ENCODE measurements around the gene DNAH11.

DNAH11 gene

DNA sequence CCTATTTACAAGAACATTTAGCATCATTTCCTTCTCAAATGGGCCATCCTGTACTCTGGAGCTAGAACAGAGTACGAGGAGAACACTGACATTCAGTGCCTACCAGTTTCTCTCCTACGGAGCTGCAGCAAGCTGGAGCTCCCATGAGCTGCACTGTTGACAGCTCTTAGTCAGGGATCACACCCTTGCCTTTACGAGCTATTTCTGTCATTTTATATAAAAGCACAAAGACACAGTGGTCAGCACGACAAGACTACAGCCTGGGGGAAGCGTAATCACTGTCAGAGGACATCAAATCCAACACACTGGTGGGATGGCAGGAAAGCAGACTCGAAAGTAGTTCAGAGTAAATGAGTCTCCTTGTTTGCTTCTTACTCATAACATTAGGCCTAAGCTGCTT is 400.1 kb downstream of the DNAH11 start:
- DNase-seq, result no peak

DNA sequence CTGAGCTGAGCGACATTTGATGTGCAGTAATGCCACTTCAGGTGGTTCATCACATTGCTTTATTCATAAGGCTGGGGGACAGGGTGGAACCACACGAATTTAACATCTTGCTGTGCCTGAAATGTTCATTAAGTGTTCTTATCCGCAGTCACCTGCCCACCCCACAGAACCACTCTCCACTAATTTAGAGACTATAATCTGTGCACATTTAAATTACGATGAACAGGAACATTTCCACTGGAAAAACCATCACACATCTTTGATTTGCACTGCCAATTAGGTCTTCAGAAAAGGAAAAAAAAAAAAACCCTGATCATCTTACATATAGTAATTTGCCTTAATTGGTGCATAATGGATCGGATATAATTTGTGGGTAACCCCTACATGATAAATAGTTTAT is 400.6 kb downstream of the DNAH11 start:
- no peak for DNase-seq

DNA sequence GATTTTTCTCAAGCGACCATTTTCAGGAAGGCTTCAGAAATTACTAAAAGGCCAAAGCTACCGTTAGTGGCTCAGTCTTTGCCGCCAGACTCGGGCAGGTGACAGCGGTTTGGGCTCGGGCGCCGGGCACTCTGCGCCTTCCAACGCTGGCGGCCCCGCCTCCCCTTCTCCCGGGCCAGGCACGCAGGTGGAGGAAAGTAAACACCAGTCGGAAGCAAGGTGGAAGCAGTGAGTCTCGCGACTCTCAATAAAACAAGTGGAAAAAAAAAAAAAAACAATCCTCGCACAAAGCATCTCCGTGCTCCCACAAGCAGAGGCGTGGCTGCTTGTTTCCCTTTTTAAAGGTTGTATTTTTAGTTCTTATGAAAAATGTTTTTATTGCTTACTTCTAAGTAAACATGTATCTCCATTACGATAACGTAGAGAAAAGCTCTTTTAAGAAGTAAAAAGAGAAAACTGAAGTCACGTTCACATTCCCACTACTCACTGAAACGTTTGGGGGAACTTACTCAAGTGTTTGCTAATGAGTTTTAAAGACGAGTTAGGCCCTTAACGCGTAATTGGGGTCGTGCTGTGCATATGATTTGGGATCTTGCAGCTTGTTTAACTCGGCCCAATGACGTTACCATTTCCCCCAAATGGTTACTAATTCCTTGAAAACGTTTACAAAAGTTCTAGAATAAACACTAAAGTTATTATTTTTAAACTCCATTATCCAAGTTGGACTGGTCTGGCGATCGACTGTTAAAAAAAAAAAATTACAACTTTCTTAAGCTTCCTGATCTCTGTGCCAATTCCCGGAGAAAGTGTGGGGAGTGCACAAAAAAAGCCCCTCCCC is 402.0 kb downstream of the DNAH11 start:
- DNase-seq, result peak; percentile 39

DNA sequence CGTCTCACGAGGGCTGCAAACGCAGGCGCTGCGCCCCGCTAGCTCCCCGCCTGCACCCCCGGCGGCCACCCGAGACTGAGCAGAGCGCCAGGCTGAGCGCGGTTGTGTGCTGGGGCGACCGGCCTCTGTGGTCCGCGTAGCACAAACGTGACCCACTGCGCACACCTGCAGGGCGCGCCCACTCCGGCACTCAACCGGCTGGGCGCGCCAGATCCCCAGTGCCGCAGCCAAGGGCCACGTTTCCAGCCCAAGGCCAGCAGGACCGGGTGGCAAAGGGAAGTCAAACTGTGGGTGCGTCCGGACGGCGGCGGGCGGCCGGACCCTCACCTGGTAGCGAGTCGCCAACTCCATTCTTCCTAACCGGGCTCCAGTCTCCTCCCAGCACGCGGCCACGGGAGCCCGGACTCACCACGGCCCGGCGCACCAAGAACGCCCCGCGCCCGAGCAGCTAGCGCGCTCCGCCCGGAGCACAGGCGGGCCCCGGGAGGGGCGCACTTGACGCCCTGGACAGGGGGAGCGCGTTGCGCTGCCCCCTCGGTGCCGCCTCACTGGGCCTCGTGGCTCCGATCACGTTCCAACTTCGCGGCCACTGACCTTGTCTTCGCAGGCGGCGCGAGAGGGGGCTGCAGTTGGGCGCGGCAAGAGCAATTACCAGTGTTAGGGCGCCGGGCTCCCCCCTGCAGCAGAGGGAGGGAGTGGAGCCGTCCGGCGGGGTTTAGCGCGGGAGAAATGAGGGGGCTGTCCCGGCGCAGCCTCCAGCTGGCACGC is 402.8 kb downstream of the DNAH11 start, which contains the start of gene CDCA7L:
Gene CDCA7L (minus strand): TSS at position 446 of the 768 bp plus-strand sequence. CDS start 95 bp downstream, at position 351.
- peak; percentile 84 for DNase-seq

DNA sequence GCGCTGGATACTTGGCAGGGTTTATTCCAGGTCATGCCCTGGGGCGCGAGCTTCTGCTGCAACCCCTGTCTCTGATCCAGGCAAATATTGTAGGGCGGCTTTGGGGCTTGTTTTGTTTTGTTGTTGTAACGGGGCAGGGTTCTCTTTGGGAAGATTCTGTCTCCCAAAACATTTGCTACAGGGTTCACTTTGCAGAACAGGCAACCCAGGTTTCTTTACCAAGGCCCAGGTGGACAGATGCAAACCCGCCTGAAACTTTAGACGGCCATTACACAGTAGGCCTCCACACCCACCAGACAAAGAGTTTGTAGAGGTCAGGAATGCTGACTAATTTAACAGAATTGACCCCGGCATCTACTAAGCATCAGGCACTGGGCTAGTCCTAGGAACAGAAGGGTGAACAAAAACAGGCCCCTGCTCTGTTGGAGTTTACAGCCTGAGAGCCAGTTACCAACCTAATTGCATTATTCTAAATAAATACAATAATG is 403.4 kb downstream of the DNAH11 start:
- no peak for DNase-seq

DNA sequence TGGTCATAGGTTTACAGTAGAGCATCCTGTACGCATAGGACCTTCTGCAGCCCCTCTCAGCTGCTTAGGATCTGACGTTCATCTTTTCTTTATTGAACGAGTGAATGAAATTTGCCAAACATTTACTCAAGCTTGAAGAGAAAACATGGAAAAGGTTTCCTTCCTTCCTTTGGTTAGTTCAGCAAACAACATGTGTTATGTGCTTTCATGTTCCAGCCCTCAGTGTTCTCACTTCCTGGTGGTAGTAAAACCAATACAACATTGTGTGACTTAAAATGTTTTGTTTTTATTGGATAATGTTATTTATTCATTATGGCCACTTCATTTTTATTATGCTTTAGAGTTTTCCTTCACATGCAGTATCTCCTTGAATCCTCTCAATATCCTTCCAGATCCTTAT is 404.2 kb downstream of the DNAH11 start:
- DNase-seq, result no peak

DNA sequence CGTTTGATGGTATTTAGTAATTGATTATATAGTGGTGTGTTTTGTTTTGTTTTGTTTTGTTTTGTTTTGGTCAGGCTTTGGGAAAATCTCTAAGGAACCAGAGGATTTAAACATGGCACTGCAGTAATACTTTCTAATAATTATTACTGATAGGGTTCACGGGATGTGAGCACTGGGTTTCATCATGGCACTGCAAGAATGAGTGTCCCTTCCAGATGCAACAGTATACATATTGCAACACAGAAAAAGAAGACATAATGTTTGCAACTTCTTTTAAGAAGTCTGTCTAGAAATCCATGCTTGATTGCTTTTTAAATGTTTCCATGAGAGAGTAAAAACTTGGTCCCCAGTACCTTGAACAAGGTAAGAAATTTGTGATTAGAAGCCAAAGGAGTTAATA is 405.1 kb downstream of the DNAH11 start:
- no peak for DNase-seq

DNA sequence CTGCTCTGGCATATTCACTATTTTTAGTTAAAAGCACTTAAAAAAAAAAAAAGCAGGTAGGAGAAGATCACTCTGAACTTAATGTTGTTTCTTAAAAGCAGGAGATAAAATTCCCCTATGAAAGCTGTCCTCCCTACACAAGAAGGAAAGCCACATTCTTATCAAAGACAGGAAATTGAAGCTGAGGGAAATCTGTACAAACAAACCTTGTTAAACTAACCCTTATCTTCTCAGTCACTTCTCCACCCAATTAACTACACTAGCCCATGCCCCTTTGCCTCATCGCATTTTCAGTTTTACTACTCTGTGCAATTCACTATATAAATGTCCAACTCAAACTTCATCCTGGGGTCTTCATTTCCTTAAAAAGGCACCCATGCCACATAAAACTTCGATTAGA is 405.5 kb downstream of the DNAH11 start:
- no peak for DNase-seq

DNA sequence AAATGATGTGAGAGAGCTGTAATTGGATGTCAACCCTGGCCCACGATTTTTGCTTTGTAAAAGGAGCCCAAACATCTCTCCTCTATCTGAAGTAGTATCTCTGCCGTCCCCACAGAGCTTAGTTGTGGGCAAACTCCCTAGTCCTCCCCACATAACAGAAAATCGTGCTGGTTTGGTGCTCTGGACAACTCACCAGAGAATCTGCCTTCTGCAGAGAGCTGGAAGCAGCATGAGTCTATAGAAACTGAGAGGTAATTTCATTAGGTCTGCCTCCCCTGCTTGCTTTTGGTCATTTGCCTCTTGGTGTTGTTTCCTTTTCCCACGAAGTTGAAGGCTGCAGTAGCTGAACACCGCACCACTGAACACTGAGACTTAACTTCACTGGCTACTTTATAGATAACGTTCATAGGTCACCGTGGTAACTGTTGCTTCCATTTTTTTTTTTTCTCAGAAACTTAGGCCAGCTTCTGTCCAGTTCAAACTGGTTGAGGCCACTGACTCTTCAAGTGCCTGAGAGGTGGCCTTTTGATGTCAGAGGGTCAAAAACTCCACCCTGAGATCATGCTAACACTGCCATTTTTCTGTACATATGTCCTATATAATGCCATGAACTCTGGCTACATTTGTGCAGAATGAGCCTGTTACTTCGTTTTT is 406.2 kb downstream of the DNAH11 start:
- DNase-seq, result no peak
